ENCODE results near the gene TINAGL1. TPM values are rescaled to one million over a fixed set of nuclear protein-coding genes. Genes with fewer than 3 reads are reported as not detected.

TINAGL1 gene
- 100 to 1,000 TPM in 3 of 4 donors, 10 to 100 TPM in 1; 89.7 to 661 (median 197) TPM for total RNA-seq

- DNase-seq (ENCODE audit: low spot score) = no peak
- peak; percentile 14 for ATAC-seq (ENCODE audit: low FRiP score)
- no peak for TF ChIP-seq CTCF (IDR thresholded peaks at IDR 0.05)
These were observed at the start of gene TINAGL1 for GRCh38 chr1:31576201-31576669. TINAGL1 (plus strand) TSS chr1:31576515; CDS start chr1:31577149, 634 bp downstream.

- DNase-seq (ENCODE audit: low spot score) (no peak), ATAC-seq (ENCODE audit: low FRiP score) (no peak)
- TF ChIP-seq CTCF (IDR thresholded peaks at IDR 0.05) = no peak
These were observed 46.2 kb upstream of the TINAGL1 start for GRCh38 chr1:31529999-31530684.

GRCh38 chr1:31531177-31531999 lies 44.9 kb upstream of the TINAGL1 start:
- no peak for TF ChIP-seq CTCF (IDR thresholded peaks at IDR 0.05)
- ATAC-seq (ENCODE audit: low FRiP score) (no peak), DNase-seq (ENCODE audit: low spot score) (no peak)

GRCh38 chr1:31532173-31532572 lies 44.1 kb upstream of the TINAGL1 start:
- DNase-seq (ENCODE audit: low spot score) (no peak), ATAC-seq (ENCODE audit: low FRiP score) (no peak)
- TF ChIP-seq CTCF (IDR thresholded peaks at IDR 0.05) = no peak

GRCh38 chr1:31535561-31535960 lies 40.8 kb upstream of the TINAGL1 start:
- no peak for ATAC-seq (ENCODE audit: low FRiP score)
- TF ChIP-seq CTCF (IDR thresholded peaks at IDR 0.05) = no peak
- no peak for DNase-seq (ENCODE audit: low spot score)

GRCh38 chr1:31539329-31539728 lies 37.0 kb upstream of the TINAGL1 start:
- no peak for ATAC-seq (ENCODE audit: low FRiP score)
- TF ChIP-seq CTCF (IDR thresholded peaks at IDR 0.05) = no peak
- DNase-seq (ENCODE audit: low spot score) = no peak
